Measurements from ENCODE around the gene ITPRIP. TPM values are rescaled to one million over a fixed set of nuclear protein-coding genes. Genes with fewer than 3 reads are reported as not detected.

ITPRIP gene
- total and polyA plus RNA-seq, 8 donors, result 1.8 to 7.1 (median 2.6) TPM

DNA sequence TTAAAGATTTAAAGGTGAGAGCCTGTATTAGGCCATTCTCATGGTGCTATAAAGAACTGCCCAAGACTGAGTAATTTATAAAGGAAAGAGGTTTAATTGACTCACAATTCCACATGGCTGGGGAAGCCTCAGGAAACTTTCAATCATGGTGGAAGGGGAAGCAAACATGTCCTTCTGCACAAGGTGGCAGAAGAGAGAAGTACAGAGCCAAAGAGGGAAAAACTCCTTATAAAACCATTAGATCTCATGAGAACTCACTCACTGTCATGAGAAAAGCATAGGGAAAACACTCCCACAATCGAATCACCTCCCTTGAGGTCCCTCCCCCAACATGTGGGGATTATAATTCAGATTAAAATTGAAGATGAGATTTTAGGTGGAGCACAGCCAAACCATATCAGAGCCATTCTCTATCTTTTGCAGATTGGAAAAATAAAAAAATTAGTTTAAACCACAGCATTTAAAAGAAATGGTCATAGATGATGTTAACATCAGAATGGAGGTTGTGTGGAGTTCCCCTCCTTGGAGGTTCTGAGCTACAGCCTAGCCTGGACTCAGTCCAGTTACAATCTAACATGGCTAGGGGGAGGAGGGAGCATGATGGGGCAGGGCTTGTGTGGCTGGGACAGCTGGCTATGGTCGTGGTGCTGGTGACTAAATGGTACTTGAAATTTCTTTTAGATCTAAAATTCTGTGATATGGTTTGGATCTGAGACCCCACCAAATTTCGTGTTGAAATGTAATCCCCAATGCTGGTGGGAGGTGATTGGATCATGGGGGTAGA lies 36.2 kb downstream of the ITPRIP start:
- TF ChIP-seq, protein P1, sequence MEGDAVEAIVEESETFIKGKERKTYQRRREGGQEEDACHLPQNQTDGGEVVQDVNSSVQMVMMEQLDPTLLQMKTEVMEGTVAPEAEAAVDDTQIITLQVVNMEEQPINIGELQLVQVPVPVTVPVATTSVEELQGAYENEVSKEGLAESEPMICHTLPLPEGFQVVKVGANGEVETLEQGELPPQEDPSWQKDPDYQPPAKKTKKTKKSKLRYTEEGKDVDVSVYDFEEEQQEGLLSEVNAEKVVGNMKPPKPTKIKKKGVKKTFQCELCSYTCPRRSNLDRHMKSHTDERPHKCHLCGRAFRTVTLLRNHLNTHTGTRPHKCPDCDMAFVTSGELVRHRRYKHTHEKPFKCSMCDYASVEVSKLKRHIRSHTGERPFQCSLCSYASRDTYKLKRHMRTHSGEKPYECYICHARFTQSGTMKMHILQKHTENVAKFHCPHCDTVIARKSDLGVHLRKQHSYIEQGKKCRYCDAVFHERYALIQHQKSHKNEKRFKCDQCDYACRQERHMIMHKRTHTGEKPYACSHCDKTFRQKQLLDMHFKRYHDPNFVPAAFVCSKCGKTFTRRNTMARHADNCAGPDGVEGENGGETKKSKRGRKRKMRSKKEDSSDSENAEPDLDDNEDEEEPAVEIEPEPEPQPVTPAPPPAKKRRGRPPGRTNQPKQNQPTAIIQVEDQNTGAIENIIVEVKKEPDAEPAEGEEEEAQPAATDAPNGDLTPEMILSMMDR (IDR thresholded peaks at IDR 0.05), result no peak
- DNase-seq, result no peak
- intact Hi-C loops (cut with DNase I), result no loop called here
- no peak for ATAC-seq
- H3K36me3 ChIP-seq, result no peaks in the 10 kb centered on the region
- FAIRE-seq, result no peak
- no peaks in the 10 kb centered on the region for H3K27me3 ChIP-seq
- peaks cover 0 to 7% (median 0%) of the 10 kb centered on the region in 3 donors for H3K4me1 ChIP-seq
- no peak overlapping the region for H3K4me3 ChIP-seq
- no peak overlapping the region for H3K27ac ChIP-seq
- WGBS, 2 donors, result 64 to 79% methylated on average over 3 of the region's 3 CpGs
- H3K9me3 ChIP-seq, result no peaks in the 10 kb centered on the region

GRCh38 chr10:104300736-104301292 lies 37.5 kb downstream of the ITPRIP start:
- no peak overlapping the region for H3K4me3 ChIP-seq
- peak in 5 of 6 donors; percentile 51 to 78 (median 68) for DNase-seq
- peak; percentile 68 to 86 (median 84) for ATAC-seq
- WGBS, 2 donors, result 30 to 34% methylated on average over 7 of the region's 7 CpGs
- no peaks in the 10 kb centered on the region for H3K36me3 ChIP-seq
- no peaks in the 10 kb centered on the region for H3K27me3 ChIP-seq
- H3K9me3 ChIP-seq, result no peaks in the 10 kb centered on the region
- peak overlapping the region in 2 of 4 donors; percentile 47 to 73 for H3K27ac ChIP-seq
- intact Hi-C loops (cut with DNase I), result no loop called here
- no peak for FAIRE-seq
- peaks cover 0 to 7% (median 0%) of the 10 kb centered on the region in 3 donors for H3K4me1 ChIP-seq
- TF ChIP-seq, protein P1 (IDR thresholded peaks at IDR 0.05), result no peak

- FAIRE-seq (no peak), DNase-seq (no peak), ATAC-seq (peak; percentile 5 to 44 (median 8))
- Histone ChIP-seq H3K4me1 (peaks cover 0 to 7% (median 0%) of the 10 kb centered on the region in 3 donors), H3K4me3 (no peak overlapping the region), H3K9me3 (no peaks in the 10 kb centered on the region), H3K27me3 (no peaks in the 10 kb centered on the region), H3K36me3 (no peaks in the 10 kb centered on the region), H3K27ac (peak overlapping the region in 2 of 4 donors; percentile 61 to 73)
- TF ChIP-seq, protein P1 (IDR thresholded peaks at IDR 0.05), result no peak
- WGBS, 2 donors, result 84 to 86% methylated on average over 12 of the region's 12 CpGs
- intact Hi-C loops (cut with DNase I), result no loop called here
Observed at GRCh38 chr10:104300002-104300735, 38.1 kb downstream of the ITPRIP start.

GRCh38 chr10:104299031-104299904 lies 39.0 kb downstream of the ITPRIP start:
- ATAC-seq, result peak in 1 of 4 donors; percentile 30
- H3K4me1 ChIP-seq, result peaks cover 0 to 7% (median 0%) of the 10 kb centered on the region in 3 donors
- H3K36me3 ChIP-seq, result no peaks in the 10 kb centered on the region
- H3K4me3 ChIP-seq, result no peak overlapping the region
- TF ChIP-seq, protein P1 (IDR thresholded peaks at IDR 0.05), result no peak
- no peak for FAIRE-seq
- 79 to 81% methylated on average over 13 of the region's 13 CpGs for WGBS, 2 donors
- peak overlapping the region in 2 of 4 donors; percentile 55 to 61 for H3K27ac ChIP-seq
- intact Hi-C loops (cut with DNase I), result no loop called here
- H3K27me3 ChIP-seq, result no peaks in the 10 kb centered on the region
- DNase-seq, result no peak
- no peaks in the 10 kb centered on the region for H3K9me3 ChIP-seq
